ENCODE measurements around the gene ZC3H10.

The ZC3H10 gene

DNA sequence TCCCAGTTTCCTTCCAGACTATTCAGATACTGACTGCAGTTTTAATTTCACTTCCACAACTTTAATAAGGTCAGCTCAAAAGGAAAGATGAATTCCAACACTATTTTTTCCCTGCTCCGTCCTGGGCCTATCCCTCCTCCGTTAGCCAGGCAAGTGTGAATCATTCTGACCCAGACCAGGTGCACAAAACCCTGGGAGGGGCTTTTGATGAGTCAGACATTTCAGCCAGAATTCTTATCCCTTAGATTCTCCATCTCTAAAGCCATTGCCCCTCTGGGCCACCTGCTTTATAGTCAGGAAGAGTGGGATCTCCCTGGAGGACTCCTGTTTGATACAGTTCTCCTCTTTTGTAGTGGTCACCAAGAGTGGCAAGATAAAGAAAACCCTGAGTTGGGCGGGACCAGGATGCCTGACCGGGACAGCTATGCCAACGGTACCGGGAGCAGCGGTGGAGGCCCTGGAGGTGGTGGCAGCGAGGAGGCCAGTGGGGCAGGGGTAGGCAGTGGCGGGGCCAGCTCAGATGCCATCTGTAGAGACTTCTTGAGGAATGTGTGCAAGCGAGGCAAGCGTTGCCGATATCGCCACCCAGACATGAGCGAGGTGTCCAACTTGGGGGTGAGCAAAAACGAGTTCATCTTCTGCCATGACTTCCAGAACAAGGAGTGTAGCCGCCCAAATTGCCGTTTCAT lies 2.2 kb downstream of the ZC3H10 start:
- intact Hi-C loops (cut with DNase I) = no loop called here
- no peak for DNase-seq

DNA sequence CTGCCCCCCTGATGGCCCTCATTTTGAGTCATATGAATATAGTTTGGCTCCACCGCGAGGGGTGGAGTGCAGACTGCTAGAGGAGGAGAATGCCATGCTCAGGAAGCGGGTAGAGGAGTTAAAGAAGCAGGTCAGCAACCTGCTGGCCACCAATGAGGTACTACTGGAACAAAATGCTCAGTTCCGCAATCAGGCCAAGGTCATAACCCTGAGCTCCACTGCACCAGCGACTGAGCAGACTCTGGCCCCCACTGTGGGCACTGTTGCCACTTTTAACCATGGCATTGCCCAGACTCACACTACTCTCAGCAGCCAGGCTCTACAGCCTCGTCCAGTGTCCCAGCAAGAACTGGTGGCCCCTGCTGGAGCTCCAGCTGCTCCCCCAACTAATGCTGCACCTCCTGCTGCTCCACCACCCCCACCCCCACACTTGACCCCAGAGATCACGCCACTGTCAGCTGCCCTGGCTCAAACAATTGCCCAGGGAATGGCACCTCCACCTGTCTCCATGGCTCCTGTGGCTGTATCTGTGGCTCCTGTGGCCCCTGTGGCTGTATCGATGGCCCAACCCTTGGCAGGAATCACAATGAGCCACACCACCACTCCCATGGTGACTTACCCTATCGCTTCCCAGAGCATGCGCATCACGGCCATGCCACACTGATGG lies 3.3 kb downstream of the ZC3H10 start:
- intact Hi-C loops (cut with DNase I) = no loop called here
- no peak for DNase-seq

DNA sequence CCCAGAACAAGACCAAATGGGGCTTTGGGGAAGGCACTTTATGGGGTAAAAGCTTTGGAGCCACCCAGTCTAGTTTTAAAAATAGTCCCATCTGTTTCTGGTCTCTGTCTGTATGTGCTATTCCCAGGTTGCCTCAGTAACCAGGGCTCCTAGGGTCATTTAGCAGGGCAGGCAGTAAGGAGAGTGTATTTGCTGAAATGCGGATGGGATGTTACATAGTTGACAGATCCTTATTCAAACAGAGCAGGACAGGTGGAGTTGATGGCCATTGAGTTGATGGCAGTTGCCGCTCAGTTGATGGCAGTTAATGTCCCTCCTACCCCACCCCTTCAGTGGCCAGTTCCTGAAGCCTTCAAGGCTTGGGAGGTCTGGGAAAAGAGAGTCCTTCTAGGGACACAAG lies 4.6 kb downstream of the ZC3H10 start:
- no peak for DNase-seq
- intact Hi-C loops (cut with DNase I) = no loop called here

DNA sequence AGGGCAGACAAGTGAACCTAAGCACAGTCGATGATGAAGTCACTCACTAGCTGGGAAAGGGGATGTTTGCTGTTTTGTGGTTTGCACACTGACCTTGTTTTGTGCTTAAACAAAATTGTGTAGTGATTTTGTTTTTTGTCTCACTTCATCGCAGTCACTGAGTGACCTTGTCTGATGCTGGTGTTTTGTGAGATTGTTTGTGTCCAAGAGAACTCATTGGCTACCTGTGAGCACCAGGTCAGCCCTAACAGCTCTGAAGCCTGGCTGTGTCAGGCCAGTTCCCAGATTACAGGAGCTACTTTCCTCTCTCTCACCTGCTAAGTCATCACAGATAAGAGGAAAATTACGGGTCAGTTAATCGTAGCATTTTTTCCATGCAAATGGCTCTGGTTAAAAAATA lies 6.1 kb downstream of the ZC3H10 start:
- DNase-seq = no peak
- intact Hi-C loops (cut with DNase I) = no loop called here

DNA sequence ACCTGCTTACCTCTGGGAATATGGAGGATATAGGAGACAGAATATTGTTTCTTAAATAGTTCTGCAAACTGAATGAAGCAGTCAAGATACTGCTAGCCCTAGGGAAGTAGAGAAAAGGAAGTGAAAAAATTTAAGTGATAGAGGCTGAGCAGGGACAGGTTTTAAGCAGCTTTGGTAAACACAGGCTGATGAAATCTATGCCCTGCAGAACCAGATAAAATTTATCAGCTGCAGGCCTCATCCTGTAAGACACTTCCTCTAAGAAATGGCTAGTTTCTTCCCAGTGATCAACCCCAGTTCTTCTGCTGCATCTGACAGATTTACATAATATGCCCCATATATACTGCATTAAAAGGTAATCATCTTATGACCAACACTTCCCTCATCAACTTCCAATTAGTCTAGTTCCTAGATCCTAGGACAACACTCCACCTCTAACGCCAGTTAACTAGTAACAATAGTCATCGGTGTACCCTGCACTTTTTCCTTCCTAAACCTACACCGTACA lies 8.7 kb downstream of the ZC3H10 start:
- intact Hi-C loops (cut with DNase I) = loop anchor here (2.0 to 5.0 kb wide), 2 partner anchors 62 to 96 kb away; partner anchors contain the start of genes NABP2, RNF41 and SMARCC2
- DNase-seq = no peak

- intact Hi-C loops (cut with DNase I) = loop anchor here (2.0 to 5.0 kb wide), 2 partner anchors 61 to 95 kb away; partner anchors contain the start of genes NABP2, RNF41 and SMARCC2
- DNase-seq = no peak
Measured at GRCh38 chr12:56127485-56127887, 9.4 kb downstream of the ZC3H10 start.

- intact Hi-C loops (cut with DNase I) = loop anchor here (2.0 to 5.0 kb wide), 2 partner anchors 61 to 94 kb away; partner anchors contain the start of genes NABP2, RNF41 and SMARCC2
- DNase-seq = peak; percentile 87 to 99 (median 96)
Measured at GRCh38 chr12:56127888-56128669, 10.0 kb downstream of the ZC3H10 start, which contains the start of gene ESYT1. Gene ESYT1, plus strand, starts transcription at chr12:56128267. Its CDS starts 53 bp downstream, at chr12:56128320.

DNA sequence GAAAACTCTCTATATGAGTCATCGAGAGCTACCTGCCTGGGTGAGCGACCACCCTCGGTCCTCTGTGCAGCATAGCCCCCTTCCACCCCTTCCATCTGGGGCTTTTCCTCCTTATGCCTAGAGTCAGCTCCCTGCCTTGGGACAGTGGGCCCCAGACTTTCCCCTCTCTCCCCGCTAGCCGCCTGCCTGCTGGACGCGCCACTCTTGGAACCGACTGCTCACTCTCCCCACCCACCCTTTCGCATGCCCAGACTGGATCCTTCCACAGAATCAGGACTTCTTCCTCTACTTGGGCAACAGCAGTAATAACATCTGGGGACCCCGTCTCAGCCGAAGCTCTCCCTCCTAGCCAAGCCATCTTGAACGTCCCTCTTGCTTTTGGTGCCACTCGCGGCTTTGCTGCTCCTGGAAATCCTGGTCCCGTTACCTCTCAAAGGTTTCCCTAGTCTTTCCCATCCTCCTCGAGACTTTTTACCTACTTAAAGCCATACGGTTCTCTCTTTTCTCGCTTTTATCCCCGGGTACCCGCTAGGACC lies 10.7 kb downstream of the ZC3H10 start:
- peak in 22 of 42 donors; percentile 8 to 61 (median 26) for DNase-seq
- intact Hi-C loops (cut with DNase I) = loop anchor here (5.0 kb wide), 1 partner anchor 94 kb away; the partner anchor contains the start of genes NABP2 and RNF41

DNA sequence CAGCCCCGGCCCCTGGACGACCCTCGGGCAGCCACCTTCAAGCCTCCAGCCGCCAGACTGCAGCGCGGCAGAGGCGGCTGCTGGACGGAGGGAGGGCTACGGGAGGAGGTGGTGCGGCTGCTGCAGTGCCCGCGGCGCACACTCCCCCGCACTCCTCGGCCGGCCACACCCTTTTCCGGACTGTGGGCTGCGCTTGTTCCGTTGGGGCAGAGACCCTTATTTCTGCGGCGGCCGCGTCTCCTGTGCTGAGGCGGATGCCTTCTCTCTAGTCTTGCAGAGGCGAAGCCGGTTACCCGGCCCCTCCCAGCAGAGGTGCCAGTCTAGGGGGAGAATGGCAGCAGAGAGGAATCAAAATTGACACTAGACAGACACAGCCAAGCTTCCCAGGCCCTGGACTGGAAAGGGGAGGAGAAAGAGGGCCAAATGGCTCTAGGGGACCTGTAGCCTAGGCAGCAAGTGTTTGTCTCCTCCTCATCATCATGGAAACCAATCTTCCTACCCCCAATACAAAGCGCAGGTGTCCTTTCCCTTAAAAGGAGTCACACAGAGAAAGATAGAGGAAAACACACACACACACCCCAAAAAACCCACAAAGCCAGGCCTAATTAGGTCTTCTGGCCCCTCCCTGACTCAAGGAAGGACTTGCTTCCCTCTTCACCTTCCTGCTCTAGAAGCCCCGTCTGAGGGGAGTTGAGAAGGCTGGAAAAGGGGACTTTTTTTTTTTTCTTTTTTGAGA lies 11.3 kb downstream of the ZC3H10 start:
- DNase-seq = peak in 35 of 42 donors; percentile 13 to 61 (median 37)
- intact Hi-C loops (cut with DNase I) = loop anchor here (5.0 kb wide), 1 partner anchor 93 kb away; the partner anchor contains the start of genes NABP2 and RNF41

DNA sequence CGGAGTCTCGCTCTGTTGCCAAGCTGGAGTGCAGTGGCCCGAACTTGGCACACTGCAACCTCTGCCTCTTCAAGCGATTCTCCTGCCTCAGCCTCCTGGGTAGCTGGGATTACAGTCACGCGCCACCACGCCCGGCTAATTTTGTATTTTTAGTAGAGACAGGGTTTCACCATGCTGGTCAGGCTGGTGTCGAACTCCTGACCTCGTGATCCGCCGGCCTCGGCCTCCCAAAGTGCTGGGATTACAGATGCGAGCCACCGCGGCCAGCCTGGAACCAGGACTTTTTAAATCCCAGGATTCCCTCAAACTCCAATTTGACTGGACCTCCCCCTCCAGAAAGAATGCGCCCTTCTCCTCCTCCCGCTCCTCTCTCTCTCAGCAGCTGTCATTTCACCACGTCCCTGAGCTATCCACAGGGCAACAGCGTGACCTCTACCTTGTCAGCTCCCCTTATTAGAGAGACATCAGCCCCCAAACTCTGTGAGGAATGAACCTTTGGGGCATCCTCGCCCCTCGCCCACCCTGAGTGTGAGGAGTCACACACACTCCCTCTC lies 12.0 kb downstream of the ZC3H10 start:
- intact Hi-C loops (cut with DNase I) = loop anchor here (5.0 kb wide), 1 partner anchor 92 kb away; the partner anchor contains the start of genes NABP2 and RNF41
- DNase-seq = no peak

GRCh38 chr12:56130876-56131275 lies 12.8 kb downstream of the ZC3H10 start:
- intact Hi-C loops (cut with DNase I) = no loop called here
- no peak for DNase-seq

- DNase-seq = no peak
- intact Hi-C loops (cut with DNase I) = no loop called here
Measured at GRCh38 chr12:56134897-56135296, 16.8 kb downstream of the ZC3H10 start.

GRCh38 chr12:56137853-56138571 lies 19.9 kb downstream of the ZC3H10 start:
- no peak for DNase-seq

DNA sequence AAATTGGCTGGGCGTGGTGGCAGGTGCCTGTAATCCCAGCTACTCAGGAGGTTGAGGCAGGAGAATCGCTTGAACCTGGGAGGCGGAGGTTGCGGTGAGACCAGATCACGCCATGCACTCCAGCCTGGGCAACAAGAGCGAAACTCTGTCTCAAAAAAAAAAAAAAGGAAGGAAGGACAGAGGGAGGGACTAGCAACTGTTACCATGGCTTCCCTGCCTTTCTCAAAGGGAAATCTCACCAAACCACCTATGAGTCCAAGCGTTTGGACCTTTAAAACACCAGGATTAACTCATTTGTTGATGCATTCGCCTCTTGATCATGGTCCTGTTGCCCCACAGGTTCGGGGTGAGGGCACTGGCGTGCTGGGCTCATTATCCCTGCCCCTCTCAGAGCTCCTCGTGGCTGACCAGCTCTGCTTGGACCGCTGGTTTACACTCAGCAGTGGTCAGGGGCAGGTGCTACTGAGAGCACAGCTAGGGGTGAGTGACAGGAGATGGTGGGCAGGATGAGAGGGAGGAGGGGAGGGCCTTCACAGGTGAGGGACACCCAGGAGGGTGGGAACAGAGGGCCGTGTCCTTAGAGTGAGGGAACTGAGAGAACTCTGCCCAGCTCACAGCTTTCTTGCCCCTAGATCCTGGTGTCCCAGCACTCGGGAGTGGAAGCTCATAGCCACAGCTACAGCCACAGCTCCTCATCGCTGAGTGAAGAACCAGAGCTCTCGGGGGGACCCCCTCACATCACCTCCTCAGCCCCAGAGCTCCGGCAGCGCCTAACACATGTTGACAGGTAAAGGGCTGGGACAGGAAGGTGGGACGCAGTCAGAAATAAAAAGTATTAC lies 24.1 kb downstream of the ZC3H10 start:
- intact Hi-C loops (cut with DNase I) = no loop called here
- no peak for DNase-seq

More at GRCh38 chr12:56137853-56138571, 19.9 kb downstream of the ZC3H10 start:
- intact Hi-C loops (cut with DNase I) = no loop called here

DNA sequence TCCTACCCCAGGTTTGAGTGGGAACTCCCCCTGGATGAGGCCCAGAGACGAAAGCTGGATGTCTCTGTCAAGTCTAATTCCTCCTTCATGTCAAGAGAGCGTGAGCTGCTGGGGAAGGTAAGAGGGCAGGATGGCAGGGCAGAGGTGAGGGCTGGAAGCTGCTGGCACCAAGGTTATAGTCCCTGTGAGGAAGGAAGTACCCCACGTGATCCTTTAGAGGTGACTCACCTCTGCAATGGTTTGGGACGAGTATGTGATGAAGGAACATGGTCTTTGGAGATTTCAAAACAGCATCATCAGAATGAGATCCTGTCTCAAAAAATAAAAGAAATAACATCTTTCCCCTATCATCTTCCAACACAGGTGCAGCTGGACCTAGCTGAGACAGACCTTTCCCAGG lies 25.2 kb downstream of the ZC3H10 start:
- intact Hi-C loops (cut with DNase I) = no loop called here
- no peak for DNase-seq

DNA sequence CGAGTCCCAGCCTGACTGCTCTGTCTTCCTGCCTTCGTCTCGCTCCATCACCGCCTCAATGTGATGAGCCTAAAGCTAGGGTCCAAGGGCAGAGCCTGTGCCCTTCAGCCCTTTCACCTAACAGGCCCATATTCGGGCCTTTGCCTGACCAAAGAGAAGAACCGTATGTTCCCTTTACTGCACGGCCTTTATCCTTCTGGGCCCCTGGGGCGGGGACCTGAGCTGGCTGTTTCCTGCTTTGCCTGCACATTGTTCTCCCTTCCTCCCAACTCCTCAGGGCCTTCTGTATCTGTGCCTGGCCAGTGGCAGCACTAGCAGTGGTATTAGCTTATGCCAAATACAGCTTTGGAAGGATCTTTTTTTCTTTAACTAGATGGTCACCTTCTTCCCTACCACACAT lies 25.8 kb downstream of the ZC3H10 start:
- DNase-seq = no peak
- intact Hi-C loops (cut with DNase I) = no loop called here

Measured in head of caudate nucleus (tissue), 42 donors.